ENCODE measurements around the gene TTC22.

Gene TTC22

GRCh38 chr1:54838565-54839180 lies 37.5 kb upstream of the TTC22 start:
- CTCF ChIA-PET, result no interaction called here
- no peak overlapping the region for H3K27ac Mint-ChIP-seq

GRCh38 chr1:54837002-54837853 lies 36.1 kb upstream of the TTC22 start:
- DNase-seq, result no peak
- Mint-ChIP-seq H3K27me3 (peaks cover 21% of the 10 kb centered on the region), H3K4me1 (no peaks in the 10 kb centered on the region), H3K9me3 (no peaks in the 10 kb centered on the region), H3K36me3 (no peaks in the 10 kb centered on the region), H3K27ac (no peak overlapping the region), H3K4me3 (no peak overlapping the region)
- CTCF ChIA-PET, result no interaction called here

More at GRCh38 chr1:54838565-54839180, 37.5 kb upstream of the TTC22 start:
- Mint-ChIP-seq H3K9me3 (no peaks in the 10 kb centered on the region), H3K36me3 (no peaks in the 10 kb centered on the region), H3K27me3 (peaks cover 18% of the 10 kb centered on the region), H3K4me1 (no peaks in the 10 kb centered on the region), H3K4me3 (no peak overlapping the region)
- no peak for DNase-seq

DNA sequence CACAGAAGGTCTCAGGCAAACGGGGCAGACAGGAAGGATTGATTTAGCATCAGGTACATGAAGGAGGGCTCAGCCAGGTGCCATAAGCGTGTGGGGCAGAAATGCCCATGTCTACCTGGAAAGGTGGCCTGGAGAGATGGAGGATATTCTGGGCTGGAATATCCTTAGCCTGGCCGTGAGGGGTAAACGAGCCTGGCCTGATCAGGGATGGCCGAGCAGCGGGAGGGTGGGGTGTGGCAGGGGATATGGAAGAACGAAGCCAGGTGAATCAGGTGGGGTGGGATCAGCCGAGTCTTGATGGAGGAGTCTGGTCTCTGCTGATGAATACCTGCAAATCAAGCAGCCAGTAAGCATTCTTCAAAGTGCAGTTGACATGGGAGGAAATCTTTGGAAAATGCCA lies 35.5 kb upstream of the TTC22 start:
- Mint-ChIP-seq H3K4me3 (no peak overlapping the region), H3K9me3 (no peaks in the 10 kb centered on the region), H3K4me1 (no peaks in the 10 kb centered on the region), H3K27me3 (peaks cover 21% of the 10 kb centered on the region), H3K27ac (no peak overlapping the region), H3K36me3 (no peaks in the 10 kb centered on the region)
- no peak for DNase-seq
- CTCF ChIA-PET, result no interaction called here

DNA sequence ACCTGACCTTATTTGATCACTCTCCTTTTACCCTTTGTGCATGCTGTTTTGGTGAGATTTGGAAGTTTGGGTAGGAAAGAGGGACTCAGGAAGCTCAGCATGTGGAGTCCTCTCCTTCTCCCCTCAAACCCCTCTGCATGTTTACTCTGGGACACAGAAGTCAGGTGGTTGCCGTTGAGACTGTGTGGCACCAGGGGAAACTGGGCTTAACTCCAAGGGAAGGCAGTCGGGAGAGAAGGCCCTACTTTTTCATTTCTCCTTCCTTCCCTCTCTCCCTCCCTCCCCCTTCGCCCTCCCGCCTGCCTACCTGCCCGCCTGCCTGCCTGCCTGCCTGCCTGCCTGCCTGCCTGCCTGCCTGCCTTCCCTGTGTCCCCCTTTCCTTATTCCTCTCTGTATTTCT lies 34.8 kb upstream of the TTC22 start:
- no peaks in the 10 kb centered on the region for H3K9me3 Mint-ChIP-seq
- no peak overlapping the region for H3K27ac Mint-ChIP-seq
- CTCF ChIA-PET, result no interaction called here
- peaks cover 21% of the 10 kb centered on the region for H3K27me3 Mint-ChIP-seq
- no peak for DNase-seq
- no peak overlapping the region for H3K4me3 Mint-ChIP-seq
- no peaks in the 10 kb centered on the region for H3K36me3 Mint-ChIP-seq
- H3K4me1 Mint-ChIP-seq, result no peaks in the 10 kb centered on the region

DNA sequence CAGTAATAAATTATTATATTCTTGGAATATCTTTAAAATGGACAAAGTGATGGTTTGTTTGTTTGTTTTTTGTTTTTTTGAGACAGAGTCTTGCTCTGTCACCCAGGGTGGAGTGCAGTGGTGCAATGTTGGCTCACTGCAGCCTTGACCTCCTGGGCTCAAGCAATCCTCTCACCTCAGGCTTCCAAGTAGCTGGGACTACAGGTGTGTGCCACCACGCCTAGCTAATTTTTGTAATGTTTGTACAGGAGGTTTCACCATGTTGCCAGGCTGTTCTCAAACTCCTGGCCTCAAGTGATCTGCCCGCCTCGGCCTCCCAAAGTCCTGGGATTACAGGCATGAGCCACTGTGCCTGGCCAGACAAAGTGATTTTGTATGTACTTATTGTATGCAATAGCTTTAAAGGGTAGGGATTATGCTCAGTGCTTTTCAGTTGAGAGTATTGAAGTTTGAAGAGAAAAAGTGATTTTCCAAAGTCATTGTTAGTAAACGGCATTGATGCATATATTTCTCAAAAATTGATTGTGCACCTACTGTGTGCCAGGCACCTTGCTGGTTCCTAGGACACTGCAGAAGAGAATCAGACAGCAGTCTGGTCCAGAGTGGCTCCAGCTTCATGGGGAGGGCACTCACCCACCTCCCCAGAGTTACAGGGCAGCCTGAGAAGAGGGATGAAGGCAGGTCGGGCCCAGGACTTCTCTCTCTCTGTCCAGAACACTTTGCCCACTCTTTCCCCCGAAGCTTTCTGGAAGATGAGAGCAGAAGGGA lies 34.2 kb upstream of the TTC22 start:
- Mint-ChIP-seq H3K27me3 (peaks cover 21% of the 10 kb centered on the region), H3K4me3 (no peak overlapping the region), H3K9me3 (no peaks in the 10 kb centered on the region), H3K4me1 (no peaks in the 10 kb centered on the region), H3K27ac (no peak overlapping the region), H3K36me3 (no peaks in the 10 kb centered on the region)
- CTCF ChIA-PET, result no interaction called here
- no peak for DNase-seq

DNA sequence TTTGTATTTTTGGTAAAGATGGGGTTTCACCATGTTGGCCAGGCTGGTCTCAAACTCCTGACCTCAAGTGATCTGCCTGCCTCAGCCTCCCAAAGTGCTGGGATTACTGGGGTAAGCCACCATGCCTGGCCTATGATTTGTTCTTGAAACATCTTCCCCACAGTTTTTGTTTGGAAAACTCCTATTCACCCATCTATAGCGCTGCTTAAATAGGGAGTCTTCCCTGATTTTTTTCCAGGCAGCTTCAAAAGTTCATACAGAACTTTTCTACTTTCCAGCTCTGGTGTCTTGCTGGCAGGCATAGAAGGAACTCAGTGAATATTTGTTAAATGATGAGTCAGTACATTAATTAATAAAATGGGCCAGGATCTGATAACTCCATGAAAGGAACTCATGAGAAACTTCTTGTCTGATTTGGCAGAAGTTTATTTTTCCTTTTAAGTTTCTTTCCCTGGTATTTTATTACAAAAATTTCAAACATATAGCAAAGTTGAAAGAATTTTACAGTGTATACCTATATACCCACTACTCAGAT lies 33.0 kb upstream of the TTC22 start:
- DNase-seq, result no peak
- H3K27ac Mint-ChIP-seq, result no peak overlapping the region
- H3K9me3 Mint-ChIP-seq, result no peaks in the 10 kb centered on the region
- no peaks in the 10 kb centered on the region for H3K36me3 Mint-ChIP-seq
- H3K4me1 Mint-ChIP-seq, result no peaks in the 10 kb centered on the region
- H3K27me3 Mint-ChIP-seq, result peaks cover 21% of the 10 kb centered on the region
- no peak overlapping the region for H3K4me3 Mint-ChIP-seq
- CTCF ChIA-PET, result no interaction called here

DNA sequence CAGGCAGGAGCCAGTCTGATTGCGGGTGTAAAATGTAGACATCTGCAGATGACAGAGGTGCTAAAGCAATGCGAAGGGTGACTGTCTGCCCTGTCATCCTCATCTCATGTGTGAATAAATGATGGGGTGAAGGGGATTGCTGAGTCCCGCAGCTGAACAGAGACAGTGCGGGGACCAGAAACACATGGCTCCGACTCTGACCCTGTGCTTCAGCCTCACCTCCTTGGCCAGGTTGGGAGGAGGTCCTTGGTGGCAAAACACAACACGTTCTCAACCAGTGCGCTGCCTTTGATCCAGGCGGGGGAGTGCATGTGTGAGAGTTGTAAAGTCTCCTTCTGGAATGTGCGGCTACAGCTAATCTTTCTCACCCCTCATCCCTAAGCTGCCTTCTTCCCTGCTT lies 32.0 kb upstream of the TTC22 start:
- H3K4me3 Mint-ChIP-seq, result no peak overlapping the region
- peaks cover 21% of the 10 kb centered on the region for H3K27me3 Mint-ChIP-seq
- H3K9me3 Mint-ChIP-seq, result peaks cover 3% of the 10 kb centered on the region
- no peaks in the 10 kb centered on the region for H3K4me1 Mint-ChIP-seq
- CTCF ChIA-PET, result no interaction called here
- no peak overlapping the region for H3K27ac Mint-ChIP-seq
- DNase-seq, result no peak
- no peaks in the 10 kb centered on the region for H3K36me3 Mint-ChIP-seq

DNA sequence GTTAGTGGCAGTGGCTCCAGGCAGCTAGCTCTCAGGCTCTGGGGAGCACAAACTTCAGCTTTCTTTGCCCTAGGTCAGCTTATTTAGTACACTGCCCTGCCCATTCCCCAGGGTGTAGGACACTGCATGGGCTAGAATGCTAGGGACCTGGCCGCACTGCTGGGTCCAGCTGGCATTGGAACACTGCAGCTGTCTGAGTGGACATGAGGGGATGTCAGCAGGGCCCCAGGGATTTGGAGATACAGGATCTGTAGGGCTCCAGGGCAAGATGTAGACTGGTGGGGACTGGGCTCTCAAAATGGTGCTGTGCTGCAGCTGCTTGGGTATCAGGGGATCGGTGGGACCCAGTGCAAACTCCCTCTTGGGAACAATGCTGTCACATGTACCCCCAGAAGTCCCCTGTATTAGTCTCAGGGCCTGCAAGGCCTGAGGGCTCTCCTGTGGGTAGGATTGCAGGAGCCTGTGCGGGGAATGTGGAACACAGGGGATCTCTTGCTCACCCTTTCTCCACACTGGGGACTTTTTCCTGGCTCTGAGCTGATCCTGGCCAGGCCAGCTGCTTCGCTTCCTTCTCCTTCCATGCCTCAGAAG lies 25.2 kb upstream of the TTC22 start:
- H3K9me3 Mint-ChIP-seq, result peaks cover 18% of the 10 kb centered on the region
- no peaks in the 10 kb centered on the region for H3K4me1 Mint-ChIP-seq
- H3K36me3 Mint-ChIP-seq, result no peaks in the 10 kb centered on the region
- peaks cover 3% of the 10 kb centered on the region for H3K27me3 Mint-ChIP-seq
- no peak overlapping the region for H3K4me3 Mint-ChIP-seq
- DNase-seq, result no peak
- H3K27ac Mint-ChIP-seq, result no peak overlapping the region
- CTCF ChIA-PET, result no interaction called here

DNA sequence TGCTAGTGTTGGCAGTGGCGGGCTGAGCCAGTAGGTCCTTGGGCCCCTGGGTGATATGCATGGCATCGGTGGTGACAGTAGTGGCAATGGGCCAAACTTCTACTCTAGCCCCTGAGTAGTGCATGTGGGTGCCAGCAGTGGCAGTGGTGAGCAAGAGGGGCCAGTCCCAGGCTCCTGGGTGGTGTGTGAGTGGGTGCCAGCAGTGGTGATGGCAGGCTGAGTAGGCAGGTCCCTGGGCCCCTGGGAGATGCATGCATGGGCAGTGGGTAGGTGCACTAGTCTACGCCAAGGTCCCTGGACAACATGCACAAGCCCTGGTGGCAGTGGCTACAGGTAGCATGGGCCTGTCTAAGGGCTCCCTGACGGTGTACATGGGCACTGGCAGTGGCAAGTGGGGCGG lies 24.6 kb upstream of the TTC22 start:
- Mint-ChIP-seq H3K4me3 (no peak overlapping the region), H3K4me1 (no peaks in the 10 kb centered on the region), H3K36me3 (no peaks in the 10 kb centered on the region), H3K9me3 (peaks cover 18% of the 10 kb centered on the region), H3K27ac (no peak overlapping the region), H3K27me3 (peaks cover 3% of the 10 kb centered on the region)
- no peak for DNase-seq
- CTCF ChIA-PET, result no interaction called here

DNA sequence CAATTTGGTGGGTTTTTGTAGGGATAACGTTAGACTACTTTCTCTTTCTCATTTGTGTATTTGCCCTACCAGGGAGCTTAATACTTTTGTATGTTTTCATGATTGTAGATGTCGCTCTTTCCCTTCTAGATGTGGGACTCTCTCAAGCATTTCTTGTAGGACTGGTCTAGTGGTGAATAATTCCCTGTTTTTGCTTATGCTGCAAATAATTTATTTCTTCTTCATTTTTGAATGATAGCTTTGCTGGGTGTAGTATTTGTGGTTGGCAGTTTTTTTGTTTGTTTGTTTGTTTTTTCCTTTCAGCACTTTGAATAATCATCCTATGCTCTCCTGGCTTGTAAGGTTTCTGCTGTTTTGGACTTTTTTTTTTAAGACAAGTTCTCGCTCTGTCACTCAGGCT lies 22.5 kb upstream of the TTC22 start:
- H3K27ac Mint-ChIP-seq, result no peak overlapping the region
- CTCF ChIA-PET, result no interaction called here
- no peaks in the 10 kb centered on the region for H3K36me3 Mint-ChIP-seq

DNA sequence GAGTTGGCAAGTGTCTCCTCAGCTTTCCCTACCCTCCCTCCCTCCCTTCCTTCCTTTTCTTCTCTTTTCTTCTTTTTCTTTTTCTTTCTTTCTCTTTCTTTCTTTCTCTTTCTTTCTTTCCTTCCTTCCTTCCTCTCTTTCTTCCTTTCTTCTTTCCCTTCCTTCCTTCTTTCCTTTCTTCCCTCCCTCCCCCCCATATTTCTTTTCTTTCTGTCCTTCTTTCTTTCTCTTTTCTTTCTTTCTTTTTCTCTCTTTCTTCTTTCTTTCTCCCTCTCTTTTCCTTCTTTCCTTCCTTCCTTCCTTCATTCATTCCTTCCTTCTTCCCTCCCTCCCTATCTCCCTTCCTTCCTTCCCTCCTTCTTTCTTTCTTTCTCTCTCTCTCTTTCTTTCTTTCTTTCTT lies 18.6 kb upstream of the TTC22 start:
- Mint-ChIP-seq H3K27me3 (peaks cover 8% of the 10 kb centered on the region), H3K9me3 (peaks cover 10% of the 10 kb centered on the region), H3K27ac (no peak overlapping the region), H3K36me3 (no peaks in the 10 kb centered on the region), H3K4me1 (peaks cover 5% of the 10 kb centered on the region), H3K4me3 (no peak overlapping the region)
- CTCF ChIA-PET, result interaction anchor here (1.2 kb wide), 1 partner anchor 10 kb away, joined by 3 read pairs; no protein-coding TSS in a partner anchor
- no peak for DNase-seq

More for the DNA sequence above, 22.5 kb upstream of the TTC22 start:
- Mint-ChIP-seq H3K27me3 (peaks cover 11% of the 10 kb centered on the region), H3K4me1 (no peaks in the 10 kb centered on the region), H3K9me3 (peaks cover 16% of the 10 kb centered on the region), H3K4me3 (no peak overlapping the region)
- DNase-seq, result no peak

- Mint-ChIP-seq H3K9me3 (peaks cover 6% of the 10 kb centered on the region), H3K27me3 (peaks cover 8% of the 10 kb centered on the region), H3K4me3 (no peak overlapping the region), H3K4me1 (peaks cover 5% of the 10 kb centered on the region), H3K27ac (no peak overlapping the region), H3K36me3 (no peaks in the 10 kb centered on the region)
- DNase-seq, result no peak
- CTCF ChIA-PET, result interaction anchor here (1.2 kb wide), 1 partner anchor 10 kb away, joined by 3 read pairs; no protein-coding TSS in a partner anchor
Measured at GRCh38 chr1:54819195-54819536, 18.0 kb upstream of the TTC22 start.

DNA sequence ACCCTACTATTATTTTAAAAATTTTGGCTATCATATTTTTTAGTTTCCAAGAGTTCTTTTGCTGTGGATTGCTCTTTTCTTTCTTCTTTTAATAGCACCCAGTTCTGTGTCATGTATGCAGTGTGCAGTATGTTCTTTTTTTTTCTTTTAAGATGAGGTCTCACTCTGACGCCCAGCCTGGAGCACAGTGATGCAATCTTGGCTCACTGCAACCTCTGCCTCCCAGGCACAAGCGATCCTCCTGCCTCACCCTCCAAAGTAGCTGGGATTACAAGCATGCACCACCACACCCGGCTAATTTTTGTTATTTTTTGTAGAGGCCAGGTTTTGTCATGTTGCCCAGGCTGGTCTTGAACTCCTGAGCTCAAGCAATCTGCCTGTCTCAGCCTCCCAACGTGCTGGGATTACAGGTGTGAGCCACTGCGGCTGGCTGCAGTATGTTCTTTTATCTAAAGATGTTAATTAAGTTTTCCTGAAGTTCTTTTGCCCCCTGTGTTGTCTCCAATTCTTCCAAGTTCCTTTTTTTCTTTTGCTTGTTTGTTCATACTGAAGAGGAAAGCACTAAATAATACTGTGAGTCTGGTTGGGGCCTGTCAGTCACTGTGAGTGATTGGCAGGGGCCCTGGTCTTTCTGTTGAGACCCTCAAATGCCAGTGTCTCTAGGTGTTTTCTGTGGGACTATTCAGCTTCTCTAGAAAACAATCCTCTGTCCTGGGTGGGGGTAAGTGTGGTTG lies 17.5 kb upstream of the TTC22 start:
- no peak overlapping the region for H3K4me3 Mint-ChIP-seq
- H3K4me1 Mint-ChIP-seq, result peaks cover 5% of the 10 kb centered on the region
- peaks cover 8% of the 10 kb centered on the region for H3K27me3 Mint-ChIP-seq
- no peak for DNase-seq
- peaks cover 3% of the 10 kb centered on the region for H3K9me3 Mint-ChIP-seq
- no peak overlapping the region for H3K27ac Mint-ChIP-seq
- no peaks in the 10 kb centered on the region for H3K36me3 Mint-ChIP-seq
- CTCF ChIA-PET, result interaction anchor here (1.2 to 2.4 kb wide), 2 partner anchors 9 to 17 kb away, joined by 3 to 8 read pairs; partner anchors contain the start of gene TTC22
